Kidney (tissue), 14 donors: Measurements from ENCODE around the gene TRAF3. TPM values are rescaled to one million over a fixed set of nuclear protein-coding genes. Genes with fewer than 3 reads are reported as not detected.
A peak's percentile ranks its signal among the peaks of the same experiment; 100 is the strongest.

Experiments used
- DNase-seq, 5 donors: peaks; one replicate each; pipeline ENCODE4 v3.0.0-alpha.2; 2013 to 2020
- FAIRE-seq: peaks from 2 replicates; lab custom pipeline; 2012; peaks lifted over from hg19 to GRCh38; lab: Jason Lieb, UNC
- H3K27ac ChIP-seq, 2 donors: one replicate each; pipeline ENCODE4 v1.7.0; 2013; ENCODE audit warnings: low read depth in 2 of 2, low read length in 2 of 2, inconsistent platforms in 1 of 2
- H3K27me3 ChIP-seq: one replicate; pipeline ENCODE4 v1.7.1; 2013; ENCODE audit warnings: low read length, inconsistent platforms; ENCODE audit not compliant: control insufficient read depth, insufficient read depth
- H3K36me3 ChIP-seq, 3 donors: one replicate each; pipeline versions ENCODE4 v1.7.0 to v1.7.1; 2013; ENCODE audit warnings: low read length in 3 of 3, control low read depth in 1 of 3, inconsistent platforms in 1 of 3; ENCODE audit not compliant: insufficient read depth in 3 of 3, control insufficient read depth in 2 of 3
- H3K4me1 ChIP-seq, 3 donors: one replicate each; pipeline versions ENCODE4 v1.7.0 to v1.7.1; 2013; ENCODE audit warnings: low read length in 3 of 3, inconsistent platforms in 1 of 3, low read depth in 1 of 3; ENCODE audit not compliant: control insufficient read depth in 2 of 3, insufficient read depth in 2 of 3
- H3K4me3 ChIP-seq, 3 donors: one replicate each; pipeline versions ENCODE4 v1.7.0 to v1.8.1; 2013; ENCODE audit warnings: low read length in 3 of 3, control low read depth in 1 of 3, inconsistent platforms in 1 of 3
- H3K9ac ChIP-seq, 3 donors: one replicate each; pipeline versions ENCODE4 v1.7.0 to v1.7.1; 2013; ENCODE audit warnings: low read length in 3 of 3, control low read depth in 1 of 3, inconsistent platforms in 1 of 3
- H3K9me3 ChIP-seq, 3 donors: one replicate each; pipeline versions ENCODE4 v1.7.0 to v1.7.1; 2013; ENCODE audit warnings: low read length in 3 of 3, control low read depth in 1 of 3, inconsistent platforms in 1 of 3; ENCODE audit not compliant: control insufficient read depth in 2 of 3, insufficient read depth in 1 of 3
- CTCF ChIP-seq: IDR thresholded peaks from 3 replicates; pipeline ENCODE4 v1.5.1; 2012; ENCODE audit warnings: mild to moderate bottlenecking, moderate library complexity, borderline replicate concordance; ENCODE audit not compliant: insufficient read depth; ENCODE audit errors: extremely low read depth
- intact Hi-C: fragments of 100-400 bp; cut with DNase I; formaldehyde crosslinking; loops from one replicate; pipeline ENCODE4 v1.11.1; 2022
- polyA plus RNA-seq: library from polyadenylated mRNA; stranded (reverse); fragments of 350-450 nt; fragmentation: Illumina TruSeq; extraction: RNeasy Lipid Tissue Mini Kit (QIAGEN cat#74804); gene quantifications from one replicate; pipeline ENCODE4 v1.2.3, GENCODE V29; 2014; ENCODE audit warnings: low read depth, low replicate concordance; ENCODE audit not compliant: insufficient read depth
- total RNA-seq: library from RNA; stranded (reverse); fragmentation: NEBNext Ultra II Directional; extraction: Animal tissue kit (Norgen Biotek cat#: 25700); gene quantifications from one replicate; pipeline ENCODE4 v1.2.1, GENCODE V29; 2021
- donor health status: control.
- donor health status: control.
- donor health status: control.
- donor health status: control.
- donor health status: control.
- donor health status: DM: yes; HTN: yes; CAD: no.
- donor health status: Normal renal cell carcinoma (clear cell type).

TRAF3 gene
- total and polyA plus RNA-seq, 2 donors from 2014 or later: 5.2 to 35.4 TPM

DNA sequence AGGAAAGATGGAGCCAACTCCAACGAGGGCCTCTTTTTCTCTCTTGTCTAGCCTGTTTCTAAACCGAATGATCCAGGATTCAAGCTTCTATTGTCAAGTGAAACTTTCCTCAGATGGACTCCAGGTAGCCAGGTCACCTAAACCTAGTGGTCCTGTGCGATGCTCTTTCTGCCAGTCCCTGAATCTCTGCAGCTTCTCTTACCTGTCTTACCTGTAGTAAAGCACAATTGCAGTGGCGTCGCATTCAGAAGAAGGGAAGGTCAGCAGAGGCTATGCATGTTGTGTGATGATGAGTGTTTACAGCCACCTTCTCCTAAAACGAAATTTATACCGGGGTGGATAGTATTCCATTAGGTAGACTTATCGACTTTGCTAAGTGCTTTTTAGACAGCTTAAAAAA, 47.4 kb upstream of the TRAF3 start:
- H3K9ac ChIP-seq: no peak overlapping the region
- intact Hi-C loops: no loop called here
- H3K4me1 ChIP-seq: no peaks in the 10 kb centered on the region
- TF ChIP-seq CTCF: no peak
- FAIRE-seq (no peak), DNase-seq (no peak)
- peaks cover 2 to 13% (median 5%) of the 10 kb centered on the region in 3 donors for H3K36me3 ChIP-seq
- H3K27me3 ChIP-seq: no peaks in the 10 kb centered on the region
- no peak overlapping the region for H3K27ac ChIP-seq
- H3K9me3 ChIP-seq: no peaks in the 10 kb centered on the region
- no peak overlapping the region for H3K4me3 ChIP-seq

DNA sequence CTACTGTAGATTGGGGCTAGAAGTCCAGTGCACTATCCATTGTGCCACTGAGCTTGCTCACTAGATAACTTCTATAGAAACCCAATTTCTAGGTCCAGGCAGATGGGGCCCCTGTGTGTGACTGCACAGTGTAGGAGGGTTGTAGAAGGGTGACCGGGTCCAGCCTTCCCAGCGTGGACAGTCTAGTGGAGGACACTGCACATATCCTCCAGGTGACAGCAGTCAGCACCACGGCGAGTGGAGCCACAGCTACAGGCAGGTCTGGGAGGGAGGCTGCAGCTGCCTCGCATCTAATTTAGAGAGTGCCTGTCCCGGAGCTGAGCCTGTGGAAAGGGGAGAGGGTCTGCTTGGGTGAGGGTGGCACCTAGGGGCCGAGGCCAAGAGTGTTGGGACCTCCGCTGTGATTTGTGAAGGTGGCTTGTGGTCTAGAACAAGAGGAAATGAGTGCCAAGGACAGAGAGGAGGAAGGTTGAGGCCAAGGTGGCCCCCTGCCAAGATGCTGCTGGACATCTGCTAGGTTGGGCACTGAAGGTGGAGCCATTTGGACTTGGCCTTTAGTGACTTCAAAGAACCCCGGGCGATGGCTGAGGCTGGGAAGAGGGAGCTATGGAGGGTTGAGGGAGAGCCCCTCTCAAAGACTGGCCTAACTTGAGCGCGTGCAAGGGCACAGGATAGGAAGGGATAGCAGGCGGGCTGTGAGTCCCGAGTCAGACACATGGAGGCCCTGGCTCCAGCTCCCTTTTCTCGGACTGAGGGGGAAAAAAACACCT, 46.0 kb upstream of the TRAF3 start:
- DNase-seq: peak in 1 of 5 donors; percentile 51
- H3K4me3 ChIP-seq: no peak overlapping the region
- H3K4me1 ChIP-seq: no peaks in the 10 kb centered on the region
- TF ChIP-seq CTCF: no peak
- no peaks in the 10 kb centered on the region for H3K27me3 ChIP-seq
- no peaks in the 10 kb centered on the region for H3K9me3 ChIP-seq
- FAIRE-seq: no peak
- H3K9ac ChIP-seq: no peak overlapping the region
- H3K36me3 ChIP-seq: peaks cover 0 to 11% (median 5%) of the 10 kb centered on the region in 3 donors
- no peak overlapping the region for H3K27ac ChIP-seq
- intact Hi-C loops: no loop called here

DNA sequence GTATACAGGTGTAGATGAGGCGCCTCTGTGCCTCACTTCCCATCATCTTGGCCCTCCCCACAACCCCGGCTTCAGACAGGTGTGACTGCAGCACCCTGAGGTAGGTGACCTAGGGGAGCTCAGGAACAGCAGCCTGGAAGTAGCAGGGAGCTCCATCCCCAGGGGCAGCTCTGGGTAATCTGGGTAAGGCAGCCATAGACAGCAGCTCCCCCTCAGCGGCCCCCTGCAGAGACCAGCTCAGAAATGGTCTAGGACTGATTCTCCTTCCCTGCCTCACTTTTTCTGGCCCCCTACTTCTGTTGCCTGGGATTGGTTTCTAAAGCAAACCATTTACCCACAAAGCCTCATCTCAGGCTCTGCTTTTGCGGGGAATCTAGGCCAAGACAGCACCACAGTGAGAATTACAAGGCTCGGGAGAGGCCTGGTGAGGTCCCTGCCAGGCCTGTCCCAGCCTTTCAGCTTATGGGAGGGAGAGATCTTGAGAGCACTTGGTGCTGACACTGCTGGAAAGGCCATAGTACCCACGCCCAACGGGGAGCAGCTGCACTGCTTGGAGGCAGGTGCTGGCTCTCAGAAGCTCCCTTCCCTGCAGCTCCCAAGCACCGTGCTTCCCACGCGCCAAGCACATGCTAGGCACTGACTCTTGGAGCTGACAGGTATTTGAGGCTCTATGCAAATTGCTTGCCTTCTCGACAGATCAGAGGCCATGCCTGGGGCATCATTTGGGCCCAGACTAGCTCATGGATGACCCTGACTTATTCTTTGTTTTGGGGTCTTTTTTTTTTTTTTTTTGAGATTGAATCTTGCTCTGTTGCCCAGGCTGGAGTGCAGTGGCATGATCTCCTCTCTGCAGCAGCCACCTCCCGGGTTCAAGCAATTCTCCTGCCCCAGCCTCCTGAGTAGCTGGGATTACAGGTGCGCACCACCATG, 45.1 kb upstream of the TRAF3 start:
- no peaks in the 10 kb centered on the region for H3K4me1 ChIP-seq
- H3K9ac ChIP-seq: no peak overlapping the region
- peaks cover 0 to 11% (median 2%) of the 10 kb centered on the region in 3 donors for H3K36me3 ChIP-seq
- FAIRE-seq: no peak
- peak in 1 of 5 donors; percentile 31 for DNase-seq
- intact Hi-C loops: no loop called here
- TF ChIP-seq CTCF: no peak
- H3K4me3 ChIP-seq: no peak overlapping the region
- no peaks in the 10 kb centered on the region for H3K27me3 ChIP-seq
- H3K27ac ChIP-seq: no peak overlapping the region
- no peaks in the 10 kb centered on the region for H3K9me3 ChIP-seq
